ENCODE results near the gene CCDC18.

The CCDC18 gene

DNA sequence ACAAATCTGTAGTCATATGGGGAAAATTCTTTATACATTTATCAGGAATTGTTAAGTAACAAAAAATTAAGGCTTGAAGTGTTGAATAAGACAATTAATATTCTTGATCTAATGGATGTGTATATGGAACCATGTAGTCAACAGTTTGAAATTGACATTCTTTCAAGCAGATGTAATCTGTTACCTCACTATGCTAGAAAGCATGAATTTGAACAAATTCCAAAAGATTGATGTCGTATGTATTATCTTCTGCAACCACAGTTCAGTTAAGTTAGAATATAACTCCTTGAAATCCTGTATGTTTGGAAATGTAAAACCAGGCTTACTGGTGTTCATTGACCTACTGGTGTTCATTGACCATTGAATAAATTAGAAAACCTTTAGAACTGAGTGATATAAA lies 16.1 kb downstream of the CCDC18 start:
- TF ChIP-seq, protein P1, sequence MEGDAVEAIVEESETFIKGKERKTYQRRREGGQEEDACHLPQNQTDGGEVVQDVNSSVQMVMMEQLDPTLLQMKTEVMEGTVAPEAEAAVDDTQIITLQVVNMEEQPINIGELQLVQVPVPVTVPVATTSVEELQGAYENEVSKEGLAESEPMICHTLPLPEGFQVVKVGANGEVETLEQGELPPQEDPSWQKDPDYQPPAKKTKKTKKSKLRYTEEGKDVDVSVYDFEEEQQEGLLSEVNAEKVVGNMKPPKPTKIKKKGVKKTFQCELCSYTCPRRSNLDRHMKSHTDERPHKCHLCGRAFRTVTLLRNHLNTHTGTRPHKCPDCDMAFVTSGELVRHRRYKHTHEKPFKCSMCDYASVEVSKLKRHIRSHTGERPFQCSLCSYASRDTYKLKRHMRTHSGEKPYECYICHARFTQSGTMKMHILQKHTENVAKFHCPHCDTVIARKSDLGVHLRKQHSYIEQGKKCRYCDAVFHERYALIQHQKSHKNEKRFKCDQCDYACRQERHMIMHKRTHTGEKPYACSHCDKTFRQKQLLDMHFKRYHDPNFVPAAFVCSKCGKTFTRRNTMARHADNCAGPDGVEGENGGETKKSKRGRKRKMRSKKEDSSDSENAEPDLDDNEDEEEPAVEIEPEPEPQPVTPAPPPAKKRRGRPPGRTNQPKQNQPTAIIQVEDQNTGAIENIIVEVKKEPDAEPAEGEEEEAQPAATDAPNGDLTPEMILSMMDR (IDR thresholded peaks at IDR 0.05; ENCODE audit: borderline replicate concordance, insufficient read depth, low read depth, low read length) = no peak
- no peak overlapping the region for H3K4me3 ChIP-seq (ENCODE audit: low read depth, low read length)

DNA sequence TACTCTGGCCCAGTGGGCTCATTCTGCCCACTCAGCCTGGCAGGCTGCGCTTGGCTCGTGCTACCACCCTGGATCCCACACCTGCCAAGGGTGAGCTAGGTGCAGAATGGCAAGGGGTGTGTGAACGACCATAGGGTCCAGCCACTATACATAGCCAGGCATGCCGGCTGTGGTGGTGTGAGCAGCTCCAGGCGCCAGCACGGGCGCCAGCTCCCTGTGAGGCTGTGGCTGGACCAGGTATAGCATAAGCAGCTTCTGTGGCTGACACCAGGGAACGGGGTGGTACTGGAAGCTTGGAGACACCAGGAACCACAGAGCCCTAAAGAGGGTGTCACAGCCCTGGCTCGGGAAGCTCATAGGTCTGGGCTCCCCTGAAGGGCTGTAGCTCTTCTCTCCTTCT lies 18.6 kb downstream of the CCDC18 start:
- H3K4me3 ChIP-seq (ENCODE audit: low read depth, low read length) = no peak overlapping the region
- TF ChIP-seq, protein P1 (IDR thresholded peaks at IDR 0.05; ENCODE audit: borderline replicate concordance, insufficient read depth, low read depth, low read length) = no peak

DNA sequence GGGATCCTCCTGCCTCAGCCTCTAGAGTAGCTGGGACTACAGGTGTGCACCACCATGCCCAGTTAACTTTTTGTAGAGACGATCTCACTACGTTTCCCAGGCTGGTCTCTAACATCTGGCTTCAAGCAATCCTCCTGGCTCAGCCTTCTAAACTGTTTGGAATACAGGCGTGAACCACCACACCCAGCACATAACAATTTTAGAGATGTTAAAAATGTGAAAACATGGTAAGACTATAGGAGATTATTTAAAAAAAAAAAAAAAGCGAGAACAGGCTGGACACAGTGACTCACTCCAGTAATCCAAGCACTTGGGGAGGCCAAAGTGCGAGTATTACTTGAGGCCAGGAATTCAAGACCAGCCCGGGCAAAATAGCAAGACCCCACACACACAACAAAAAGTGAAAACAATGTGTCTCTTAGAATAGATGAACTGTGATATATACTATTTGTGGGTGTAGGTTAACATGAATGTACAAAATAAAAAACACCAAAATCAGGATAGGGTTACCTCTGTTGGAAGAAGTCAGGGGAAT lies 19.6 kb downstream of the CCDC18 start:
- no peak overlapping the region for H3K4me3 ChIP-seq (ENCODE audit: low read depth, low read length)
- TF ChIP-seq, protein P1 (IDR thresholded peaks at IDR 0.05; ENCODE audit: borderline replicate concordance, insufficient read depth, low read depth, low read length) = no peak

DNA sequence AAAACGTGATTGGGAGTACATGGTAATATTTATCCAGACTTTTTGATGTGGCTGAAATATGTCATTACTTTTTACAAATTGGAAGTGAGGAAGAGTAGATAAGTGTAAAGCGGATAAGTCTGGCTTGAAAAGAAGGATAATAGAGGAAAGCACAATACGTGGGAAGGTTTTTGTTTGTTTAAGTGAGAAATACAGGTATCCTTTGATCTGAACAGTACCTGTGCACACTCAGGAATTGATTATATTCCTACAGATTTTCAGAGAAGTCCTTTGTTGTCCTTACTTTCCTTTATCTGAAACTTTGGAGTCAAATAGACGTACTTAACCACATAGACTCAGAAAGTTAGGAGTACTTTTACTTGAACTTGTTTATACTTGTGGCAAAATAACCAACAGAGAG lies 20.2 kb downstream of the CCDC18 start:
- TF ChIP-seq, protein P1 (IDR thresholded peaks at IDR 0.05; ENCODE audit: borderline replicate concordance, insufficient read depth, low read depth, low read length) = no peak
- H3K4me3 ChIP-seq (ENCODE audit: low read depth, low read length) = no peak overlapping the region

DNA sequence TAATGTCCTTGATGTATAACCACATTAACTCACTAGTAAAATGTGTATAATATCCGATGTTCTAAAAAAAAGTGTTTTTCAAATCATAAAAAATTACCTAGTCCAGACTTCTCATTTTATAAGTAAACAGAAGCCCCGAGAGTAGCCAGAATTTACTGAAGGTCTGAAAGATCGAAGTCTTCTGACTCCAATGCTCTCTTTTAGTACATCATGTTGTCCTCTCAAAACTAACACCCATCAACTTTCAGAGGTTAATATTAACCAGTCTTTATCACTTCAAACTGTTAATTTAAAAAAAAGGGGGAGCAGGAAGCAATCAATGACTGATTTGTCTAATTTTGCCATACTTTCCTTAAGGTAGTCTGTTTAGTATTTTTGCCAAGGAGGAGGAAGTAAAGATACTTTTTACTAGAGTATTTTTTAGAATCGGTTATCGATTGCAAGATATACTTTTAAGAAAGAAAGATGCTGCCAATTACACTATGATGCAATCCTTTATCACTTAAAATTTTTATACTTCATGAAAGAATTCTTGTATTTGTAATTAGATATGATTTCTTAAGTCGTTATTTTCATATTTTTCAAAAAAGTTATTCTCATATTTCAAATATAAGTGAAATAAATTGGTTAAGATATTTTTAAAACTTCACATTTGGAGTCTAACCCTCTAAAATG lies 25.5 kb downstream of the CCDC18 start:
- H3K4me3 ChIP-seq (ENCODE audit: low read depth, low read length) = no peak overlapping the region
- TF ChIP-seq, protein P1 (IDR thresholded peaks at IDR 0.05; ENCODE audit: borderline replicate concordance, insufficient read depth, low read depth, low read length) = no peak

DNA sequence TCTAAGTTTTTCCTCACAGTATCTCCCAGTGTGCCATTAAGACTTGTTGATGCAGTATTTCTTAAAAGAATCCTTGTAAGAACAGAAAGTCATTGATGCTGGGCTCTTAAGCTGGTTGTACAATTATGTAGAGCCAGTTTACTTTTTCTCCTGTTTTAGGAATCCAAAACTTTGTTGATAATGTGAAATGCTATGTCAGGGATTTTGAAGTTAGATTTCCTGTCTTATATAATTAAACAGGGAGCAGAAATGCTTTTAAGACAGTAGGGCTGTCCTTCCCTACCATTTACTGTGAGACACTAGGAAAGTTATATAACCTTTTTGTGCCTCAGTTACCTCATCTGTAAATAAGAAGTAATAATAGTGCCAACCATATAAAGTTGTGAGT lies 26.0 kb downstream of the CCDC18 start:
- TF ChIP-seq, protein P1 (IDR thresholded peaks at IDR 0.05; ENCODE audit: borderline replicate concordance, insufficient read depth, low read depth, low read length) = no peak
- no peak overlapping the region for H3K4me3 ChIP-seq (ENCODE audit: low read depth, low read length)

DNA sequence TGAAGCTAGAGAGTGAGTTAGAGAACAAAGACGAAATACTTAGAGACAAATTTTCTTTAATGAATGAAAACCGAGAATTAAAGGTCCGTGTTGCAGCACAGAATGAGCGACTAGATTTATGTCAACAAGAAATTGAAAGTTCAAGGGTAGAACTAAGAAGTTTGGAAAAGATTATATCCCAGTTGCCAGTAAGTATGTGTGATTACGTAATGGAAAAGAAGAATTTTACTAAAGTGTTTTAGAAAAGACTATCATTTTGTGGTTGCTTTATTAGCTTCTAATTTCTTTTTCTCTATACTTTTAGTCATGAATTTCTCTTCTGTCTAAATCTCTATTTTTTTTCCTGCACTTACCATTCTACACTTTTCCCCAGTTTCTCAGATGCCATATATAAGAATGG lies 26.7 kb downstream of the CCDC18 start:
- H3K4me3 ChIP-seq (ENCODE audit: low read depth, low read length) = no peak overlapping the region
- TF ChIP-seq, protein P1 (IDR thresholded peaks at IDR 0.05; ENCODE audit: borderline replicate concordance, insufficient read depth, low read depth, low read length) = no peak

Data from GM12875 (cell line).